ENCODE measurements around the gene PAOX. TPM values are rescaled to one million over a fixed set of nuclear protein-coding genes. Genes with fewer than 3 reads are reported as not detected.

The PAOX gene
- total RNA-seq, 1 experiment from 2014 or later = 5.3 TPM

DNA sequence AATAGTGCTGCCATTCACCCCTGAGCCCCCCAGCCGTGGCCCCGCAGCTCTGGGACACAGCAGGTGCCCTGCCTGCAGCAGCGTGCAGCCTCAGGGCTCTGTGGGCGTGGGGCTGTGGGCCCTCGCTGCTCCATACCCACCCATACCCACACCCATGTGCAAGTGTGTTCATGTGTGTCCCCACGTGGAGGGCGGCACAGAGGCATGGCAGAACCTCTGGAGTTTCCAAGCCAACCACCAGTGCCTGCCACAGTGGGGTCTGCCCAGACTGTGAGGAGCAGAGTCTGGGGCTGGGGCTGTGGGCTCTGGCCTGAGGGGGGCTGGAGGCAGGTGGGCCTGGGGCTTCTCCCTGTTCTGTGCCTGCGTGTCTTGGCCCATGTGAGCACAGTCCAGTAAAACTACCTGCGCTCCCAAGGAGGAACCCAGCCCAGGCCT, 29.5 kb upstream of the PAOX start:
- no peak for DNase-seq (ENCODE audit: low spot score)

DNA sequence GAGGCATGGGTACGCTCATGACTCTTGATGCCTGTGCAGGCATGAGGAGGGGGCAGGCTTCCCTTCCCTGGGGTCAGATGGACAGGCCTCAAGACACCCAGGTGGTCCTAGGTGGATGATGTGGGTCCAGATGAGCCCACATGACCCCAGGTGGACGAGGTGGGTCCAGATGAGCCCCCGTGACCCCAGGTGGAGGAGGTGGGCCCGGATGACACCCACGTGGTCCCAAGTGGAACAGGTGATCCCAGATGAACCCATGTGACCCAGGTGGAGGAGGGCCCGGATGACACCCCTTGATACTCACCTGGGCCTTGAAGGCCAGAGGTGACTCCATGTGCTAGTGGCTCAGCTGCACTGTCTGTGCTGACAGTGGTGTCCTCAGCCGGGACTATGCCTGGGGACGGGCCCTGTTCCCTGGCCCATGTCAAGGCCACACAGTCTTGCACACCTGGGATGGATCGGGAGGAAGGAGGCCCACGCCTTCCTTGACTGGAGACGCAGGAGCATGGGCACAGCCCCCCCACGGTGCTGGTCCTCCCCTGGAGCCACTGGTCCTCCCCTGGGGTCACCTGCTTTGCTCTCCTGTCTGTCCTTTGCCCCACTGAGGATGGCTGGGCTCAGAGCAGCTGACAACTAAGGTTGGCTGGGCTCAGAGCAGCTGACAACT, 28.6 kb upstream of the PAOX start:
- DNase-seq (ENCODE audit: low spot score) = no peak

GRCh38 chr10:133350950-133351329, 28.1 kb upstream of the PAOX start:
- DNase-seq (ENCODE audit: low spot score) = no peak

- DNase-seq (ENCODE audit: low spot score) = no peak
These were observed 27.4 kb upstream of the PAOX start for GRCh38 chr10:133351408-133352318.

DNA sequence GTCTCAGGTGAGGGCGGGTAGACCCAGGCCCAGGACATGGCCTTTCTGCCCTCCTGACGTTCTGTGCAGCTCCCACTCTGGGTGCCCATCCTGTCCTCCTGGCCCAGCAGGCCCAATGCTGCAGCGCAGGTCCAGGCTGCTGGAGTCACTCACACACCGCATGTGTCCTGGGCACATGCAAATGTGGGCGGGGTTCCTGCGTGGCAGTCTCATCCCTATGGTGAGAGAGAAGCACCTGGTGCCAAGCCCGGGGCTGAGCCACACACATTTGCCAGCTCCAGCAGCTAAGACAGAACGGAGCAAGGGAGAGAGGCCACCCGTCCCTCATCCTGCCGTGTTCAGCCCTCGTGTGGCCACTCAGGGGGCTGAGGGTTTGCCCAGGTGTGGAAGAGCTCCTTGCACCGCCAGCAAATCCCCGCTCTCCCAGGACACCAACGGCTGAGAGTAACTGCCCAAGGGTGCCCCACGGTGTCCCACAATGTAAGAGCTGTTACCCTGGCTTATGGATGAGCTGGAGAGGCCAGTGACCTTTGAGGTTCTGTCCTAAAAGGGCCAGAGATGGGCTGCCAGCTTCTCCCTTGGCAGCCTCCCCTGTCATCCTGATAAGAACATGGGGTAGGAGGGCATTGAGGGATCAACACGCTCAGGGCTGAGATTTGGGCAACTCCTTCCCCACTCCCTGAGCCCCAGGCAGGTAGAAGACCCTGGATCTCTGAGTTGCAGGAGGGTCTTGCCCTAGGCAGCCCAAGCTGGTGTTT, 25.7 kb upstream of the PAOX start:
- DNase-seq (ENCODE audit: low spot score) = no peak

DNA sequence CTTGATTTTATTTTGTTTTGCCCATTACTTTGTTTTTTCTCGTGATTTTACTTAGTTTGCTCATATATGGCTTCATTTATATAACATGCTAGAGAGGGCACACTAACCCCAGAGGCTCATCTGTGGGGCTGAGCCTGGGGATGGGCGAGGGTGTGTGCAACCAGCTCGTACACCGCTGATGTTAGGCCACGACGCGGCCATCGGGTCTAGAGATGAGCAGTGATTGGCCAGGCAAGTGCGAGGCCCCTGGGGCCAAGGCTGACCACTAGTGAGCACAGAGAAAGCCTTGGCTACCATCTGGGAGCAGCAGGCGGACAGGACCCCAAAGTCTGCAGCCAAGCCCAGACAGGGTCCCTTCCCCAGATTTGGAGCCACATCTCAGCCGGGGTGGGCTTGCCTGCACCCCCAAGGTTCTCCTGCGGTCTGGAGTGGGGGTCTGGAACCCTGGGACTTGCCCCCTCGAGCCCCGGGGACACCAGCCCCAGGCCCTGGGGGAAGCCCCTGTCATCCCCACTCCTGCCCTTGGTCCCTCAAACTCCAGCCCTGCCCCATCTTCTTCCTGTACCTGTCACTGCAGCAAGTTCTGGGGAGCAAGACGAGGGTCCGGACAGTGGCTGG, 25.0 kb upstream of the PAOX start:
- DNase-seq (ENCODE audit: low spot score) = no peak

- DNase-seq (ENCODE audit: low spot score) = no peak
These were observed 24.3 kb upstream of the PAOX start for GRCh38 chr10:133354672-133355240.

DNA sequence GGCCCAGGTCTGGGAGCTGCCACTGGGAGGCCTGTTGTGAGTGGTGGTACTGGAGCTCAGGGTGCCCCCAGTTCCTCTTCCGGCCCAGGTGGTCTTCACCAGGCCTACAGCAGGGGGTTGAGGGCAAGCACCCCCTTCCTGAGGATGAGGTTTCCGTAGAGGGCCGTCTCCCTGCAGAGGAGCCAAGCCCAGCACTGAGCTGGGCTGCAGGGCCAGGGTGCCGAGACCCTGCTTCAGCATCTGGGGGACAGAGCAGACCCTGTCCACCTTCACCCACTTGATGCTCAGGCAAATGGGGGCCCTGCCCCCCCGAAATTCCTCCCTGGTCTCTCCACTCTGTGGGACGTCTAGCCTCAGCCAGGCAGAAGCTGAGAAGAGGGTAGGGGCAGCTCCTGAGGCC, 23.8 kb upstream of the PAOX start:
- DNase-seq (ENCODE audit: low spot score) = no peak

- no peak for DNase-seq (ENCODE audit: low spot score)
These were observed 23.1 kb upstream of the PAOX start for GRCh38 chr10:133355991-133356390.

DNA sequence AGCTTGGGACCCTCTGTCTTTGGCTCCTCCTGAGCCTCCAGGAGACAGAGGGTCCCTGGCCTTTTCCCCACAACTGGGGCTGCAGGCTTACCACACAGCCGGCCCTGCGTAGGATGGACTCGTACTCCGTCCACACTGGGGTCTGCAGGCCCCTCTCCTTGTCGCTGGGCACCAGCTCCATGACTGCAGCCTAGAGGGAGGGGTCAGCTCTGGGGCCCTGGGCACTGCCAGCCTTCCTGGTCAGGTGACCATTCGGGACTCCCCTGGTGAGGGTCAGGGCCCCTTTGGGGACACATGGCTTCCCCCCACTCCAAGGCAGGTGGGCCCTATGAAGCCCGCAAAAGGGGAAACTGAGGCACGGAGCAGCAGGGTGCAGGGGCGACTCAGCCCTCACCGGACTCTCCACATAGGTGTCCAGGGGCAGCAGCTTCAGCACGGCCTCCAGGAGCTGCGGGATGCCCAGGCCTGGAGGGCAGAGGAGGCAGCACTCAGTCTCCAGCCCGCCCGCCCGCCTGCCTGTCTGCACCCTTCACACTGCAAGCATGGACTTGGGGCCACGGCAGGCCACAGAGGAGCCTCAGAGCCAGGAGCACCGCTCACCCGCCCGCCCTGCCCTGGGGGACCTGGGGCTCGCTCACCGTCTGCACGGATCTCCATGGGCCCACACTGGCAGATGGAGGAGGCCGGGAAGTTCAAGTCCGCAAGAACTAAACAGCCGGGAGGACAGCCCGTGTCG, 22.3 kb upstream of the PAOX start:
- DNase-seq (ENCODE audit: low spot score) = no peak

DNA sequence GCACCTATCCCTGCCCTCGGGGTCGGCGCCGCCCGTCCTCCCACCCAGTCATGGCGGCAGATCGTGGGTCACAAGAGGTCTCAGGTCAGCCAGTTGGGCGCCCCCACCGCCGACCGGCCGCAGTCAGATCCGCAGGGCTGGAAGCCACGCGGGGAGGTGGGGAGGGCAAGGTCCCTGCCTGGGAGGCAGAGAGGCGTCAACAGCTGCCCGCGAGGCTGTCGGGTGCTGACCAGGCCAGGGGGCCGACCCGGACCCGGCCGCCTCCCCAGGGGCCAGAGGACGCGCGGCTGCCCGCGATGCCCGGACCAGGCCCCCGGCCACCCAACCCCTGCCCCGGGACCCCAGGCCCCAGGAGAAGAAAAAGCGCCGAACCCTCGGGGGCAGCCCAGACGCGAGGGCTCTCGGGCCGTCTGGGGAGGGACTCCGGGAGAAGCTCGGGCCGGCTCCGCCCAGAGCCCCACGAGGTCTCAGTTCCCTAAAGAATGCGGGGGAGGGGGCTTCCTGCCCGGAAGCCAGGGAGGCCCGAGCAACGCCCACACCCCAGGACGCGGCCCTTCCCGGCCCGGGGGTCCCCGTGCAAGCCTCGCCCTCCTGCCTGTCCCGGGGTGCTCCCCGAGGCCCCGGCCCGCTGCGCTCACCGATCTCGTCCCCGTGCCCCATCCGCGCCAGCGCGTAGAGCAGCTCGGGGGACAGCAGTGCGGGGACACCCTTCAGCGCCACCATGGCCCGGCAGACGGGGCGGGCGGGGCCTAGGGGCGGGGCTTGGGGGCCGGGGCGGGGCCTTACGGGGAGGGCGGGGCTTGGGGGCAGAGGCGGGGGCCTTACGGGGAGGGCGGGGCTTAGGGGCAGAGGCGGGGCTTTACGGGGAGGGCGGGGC, 21.5 kb upstream of the PAOX start, which contains the start of gene FUOM:
FUOM (minus strand) TSS at position 735 of the 877 bp plus-strand sequence; CDS start at position 723, 12 bp downstream.
- no peak for DNase-seq (ENCODE audit: low spot score)

DNA sequence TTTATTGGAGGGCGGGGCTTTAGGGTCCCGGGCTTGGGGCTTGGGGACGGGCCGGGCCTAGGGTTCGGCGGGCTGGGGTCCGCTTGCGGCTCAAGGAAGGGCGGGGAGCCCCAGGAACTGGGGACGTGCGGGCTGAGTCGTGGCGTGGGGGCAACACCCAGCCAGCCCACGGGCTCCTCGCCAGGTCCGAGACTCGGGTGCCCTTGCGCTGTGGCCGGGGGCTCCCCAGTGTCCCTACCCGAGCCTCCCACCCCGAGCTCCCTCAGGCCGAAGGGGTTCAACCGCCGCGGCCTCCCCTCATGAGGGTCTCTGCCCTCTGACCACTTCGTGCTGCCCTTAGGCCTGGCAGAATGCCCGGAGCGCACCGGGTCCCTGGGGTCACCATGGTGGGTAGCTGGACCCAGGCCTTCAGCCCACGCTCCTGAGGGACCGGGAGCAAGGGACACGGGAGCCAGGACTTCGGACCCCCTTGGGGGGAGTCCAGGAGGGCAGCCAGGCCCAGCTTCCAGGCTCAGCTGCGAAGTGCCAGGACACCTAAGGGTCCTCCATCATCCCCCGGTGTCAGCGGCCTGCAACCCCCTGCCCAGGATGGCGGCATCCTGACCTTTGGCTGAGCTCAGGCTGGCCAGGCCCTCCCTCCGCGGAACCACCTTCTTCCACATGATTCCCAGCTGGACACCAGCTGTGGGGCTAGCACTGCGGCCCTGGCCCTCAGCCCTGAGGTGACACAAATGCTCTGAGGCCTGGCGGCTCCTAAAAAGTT, 20.7 kb upstream of the PAOX start:
- DNase-seq (ENCODE audit: low spot score) = no peak

DNA sequence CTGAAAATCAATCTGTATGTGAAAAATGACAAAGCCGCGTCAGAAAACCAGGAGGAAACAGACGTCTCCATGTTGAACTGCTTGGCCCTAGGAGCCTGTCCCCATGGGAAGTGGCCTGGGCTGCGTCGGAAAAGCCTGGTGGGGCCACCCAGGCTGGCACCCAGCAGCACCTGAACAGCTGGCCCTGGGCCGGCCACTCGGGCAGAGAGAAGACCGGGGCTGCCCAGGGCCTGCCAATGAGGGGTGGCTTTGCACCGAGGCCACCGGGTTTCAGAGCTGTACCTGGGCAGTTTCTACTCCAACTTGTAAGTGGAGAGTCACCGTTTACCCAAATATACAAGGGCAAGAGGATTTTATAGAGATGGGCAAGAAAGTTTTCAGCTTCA, 20.1 kb upstream of the PAOX start:
- no peak for DNase-seq (ENCODE audit: low spot score)

- no peak for DNase-seq (ENCODE audit: low spot score)
These were observed 19.5 kb upstream of the PAOX start for GRCh38 chr10:133359554-133359971.

GRCh38 chr10:133359972-133360610, 19.0 kb upstream of the PAOX start:
- no peak for DNase-seq (ENCODE audit: low spot score)

GRCh38 chr10:133361227-133361626, 17.8 kb upstream of the PAOX start:
- DNase-seq (ENCODE audit: low spot score) = no peak

DNA sequence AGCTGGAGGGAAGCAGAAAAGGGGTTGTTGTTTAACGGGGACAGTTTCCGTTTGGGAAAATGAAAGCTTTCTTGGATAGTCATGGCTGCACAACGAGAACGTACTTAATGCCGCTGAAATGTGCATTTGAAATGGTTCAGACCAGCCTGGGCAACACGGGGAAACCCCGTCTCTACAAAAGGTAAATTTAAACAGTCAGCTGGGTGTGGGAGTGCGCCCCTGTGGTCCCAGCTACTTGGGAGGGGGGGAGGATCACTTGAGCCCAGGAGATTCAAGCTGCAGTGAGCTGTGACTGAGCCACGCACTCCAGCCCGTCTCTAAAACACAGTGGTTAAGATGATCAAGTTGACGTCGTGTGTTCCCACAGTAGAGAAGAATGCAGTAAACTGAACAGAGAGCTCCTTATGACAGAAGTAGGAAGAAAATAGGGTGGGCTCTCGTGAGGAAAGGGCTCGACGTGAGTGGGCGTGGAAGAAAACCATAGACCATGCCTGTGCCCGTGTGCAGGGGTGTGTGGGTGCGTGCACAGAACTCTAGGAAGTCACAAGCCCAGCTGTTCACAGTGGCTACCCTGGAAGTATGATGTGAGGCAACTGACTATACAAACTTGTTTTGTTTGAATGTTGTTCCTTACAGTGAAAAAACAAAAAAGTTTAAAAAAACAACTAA, 17.2 kb upstream of the PAOX start:
- no peak for DNase-seq (ENCODE audit: low spot score)

DNA sequence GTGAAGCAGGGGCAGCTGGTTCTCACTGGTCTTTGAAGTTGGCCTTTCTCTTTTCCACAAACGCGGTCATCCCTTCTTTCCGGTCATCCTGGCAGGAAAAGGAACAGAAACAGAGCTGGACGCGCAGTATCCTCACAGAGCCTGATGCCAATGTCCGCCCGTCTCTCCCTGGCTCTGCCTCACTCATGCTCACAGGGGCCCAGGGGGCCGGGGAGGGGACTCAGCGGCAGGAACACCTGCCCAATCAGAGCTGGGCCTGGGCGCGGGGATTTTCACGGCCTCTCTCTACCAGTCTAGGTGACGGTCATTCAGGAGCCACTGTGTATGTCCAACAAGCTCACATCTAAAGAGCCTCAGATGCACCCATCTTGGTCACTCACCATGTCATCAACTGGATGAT, 16.2 kb upstream of the PAOX start:
- no peak for DNase-seq (ENCODE audit: low spot score)
